GM12878 (cell line): ENCODE data around the gene RGS1. TPM values are rescaled to one million over a fixed set of nuclear protein-coding genes. Genes with fewer than 3 reads are reported as not detected.
A peak's percentile ranks its signal among the peaks of the same experiment; 100 is the strongest.

Experiments
- ASH2L ChIP-seq: fragments of 300-600, 200-600 bp; sonication (generic); IDR thresholded peaks from 2 replicates; pipeline ENCODE4 v1.6.1; 2017; ENCODE audit warnings: low read depth, mild to moderate bottlenecking, borderline replicate concordance
- BMI1 ChIP-seq: fragments of 450-650 bp; IDR thresholded peaks from 2 replicates; pipeline ENCODE4 v1.6.1; 2016; ENCODE audit warnings: mild to moderate bottlenecking, moderate library complexity, borderline replicate concordance
- CBX5 ChIP-seq: sonication (generic); IDR thresholded peaks from 2 replicates; pipeline ENCODE4 v1.6.1; 2016; ENCODE audit warnings: low read depth, moderate library complexity, mild to moderate bottlenecking, inconsistent platforms
- EZH2 ChIP-seq: IDR thresholded peaks from 2 replicates; pipeline ENCODE4 v1.6.1; 2012; ENCODE audit warnings: low read depth, mild to moderate bottlenecking, control low read depth, inconsistent platforms, low read length, borderline replicate concordance; ENCODE audit not compliant: control insufficient read depth
- IRF5 ChIP-seq: fragments of 450-650 bp; IDR thresholded peaks from 2 replicates; pipeline ENCODE4 v1.6.1; 2017; ENCODE audit warnings: borderline replicate concordance
- KDM1A ChIP-seq: fragments of 200-600 bp; sonication (generic); IDR thresholded peaks from 2 replicates; pipeline ENCODE4 v1.6.1; 2016; ENCODE audit warnings: borderline replicate concordance
- LARP7 ChIP-seq: fragments of 450-650 bp; IDR thresholded peaks from 2 replicates; pipeline ENCODE4 v1.6.1; 2017; ENCODE audit warnings: mild to moderate bottlenecking
- MEF2B ChIP-seq: fragments of 450-650 bp; IDR thresholded peaks from 2 replicates; pipeline ENCODE4 v1.6.1; 2018; ENCODE audit warnings: mild to moderate bottlenecking, moderate library complexity; ENCODE audit not compliant: partially characterized antibody, poor library complexity, severe bottlenecking
- MLLT1 ChIP-seq: fragments of 450-650 bp; IDR thresholded peaks from 2 replicates; pipeline ENCODE4 v1.6.1; 2016; ENCODE audit warnings: mild to moderate bottlenecking
- RAD51 ChIP-seq: fragments of 450-650 bp; IDR thresholded peaks from 2 replicates; pipeline ENCODE4 v1.6.1; 2016; ENCODE audit warnings: moderate library complexity, mild to moderate bottlenecking, inconsistent platforms
- RB1 ChIP-seq: fragments of 450-650 bp; formaldehyde crosslinking; IDR thresholded peaks from 2 replicates; pipeline ENCODE4 v1.6.1; 2017; ENCODE audit warnings: mild to moderate bottlenecking, borderline replicate concordance
- SIX5 ChIP-seq: IDR thresholded peaks from 2 replicates; pipeline ENCODE4 v1.6.1; 2011; ENCODE audit warnings: mild to moderate bottlenecking, low read depth, low read length, moderate library complexity; ENCODE audit not compliant: severe bottlenecking
- SMAD1 ChIP-seq: fragments of 450-650 bp; IDR thresholded peaks from 2 replicates; pipeline ENCODE4 v1.6.1; 2018; ENCODE audit warnings: mild to moderate bottlenecking, low read depth; ENCODE audit not compliant: partially characterized antibody
- SREBF1 ChIP-seq: IDR thresholded peaks from 2 replicates; pipeline ENCODE4 v1.6.1; 2012; ENCODE audit warnings: mild to moderate bottlenecking, low read length
- TARDBP ChIP-seq: IDR thresholded peaks from 2 replicates; pipeline ENCODE4 v1.6.1; 2016; ENCODE audit warnings: borderline replicate concordance
- ZNF217 ChIP-seq: fragments of 450-650 bp; IDR thresholded peaks from 2 replicates; pipeline ENCODE4 v1.6.1; 2017; ENCODE audit warnings: antibody characterized with exemption, mild to moderate bottlenecking
- polyA plus RNA-seq, 11 experiments: library from polyadenylated mRNA; depleted of rRNA in 4 of 11; unstranded in 6 of 11; stranded (reverse) in 5 of 11; fragments of >200 nt; fragmentation: Nextera tagmentation in 4 of 11; fragmentation: Illumina TruSeq in 1 of 11; extraction: Ambion mirVana in 4 of 11; extraction: Trizol in 1 of 11; gene quantifications; 1 replicate in 1 of 11; 2 replicates in 10 of 11; pipeline versions ENCODE4 v1.2.1 to v1.2.3, GENCODE V29; 2011 to 2016; ENCODE audit warnings: inconsistent platforms in 2 of 11, missing spikeins in 2 of 11, low read depth in 1 of 11
- total RNA-seq, 4 experiments: library from RNA; depleted of rRNA in 3 of 4; stranded (reverse); fragments of >200 nt in 3 of 4; fragmentation: Illumina TruSeq in 1 of 4; extraction: Trizol in 1 of 4; gene quantifications; 2 replicates each; pipeline versions ENCODE4 v1.2.1 to v1.2.3, GENCODE V29; 2013 to 2021
- TF ChIP-seq, protein P1 (sequence below): IDR thresholded peaks from 2 replicates; pipeline ENCODE4 v1.6.1; 2012; ENCODE audit warnings: low read depth, low read length, improper control_type of control experiment
- TF ChIP-seq, protein P2 (sequence below): IDR thresholded peaks from 2 replicates; pipeline ENCODE4 v1.6.1; 2011; ENCODE audit warnings: low read depth, mild to moderate bottlenecking, low read length, moderate library complexity, borderline replicate concordance; ENCODE audit errors: extremely low read depth
- TF ChIP-seq, protein P3 (sequence below): fragments of 450-650 bp; IDR thresholded peaks from 2 replicates; pipeline ENCODE4 v1.6.1; 2017; ENCODE audit warnings: mild to moderate bottlenecking
- TF ChIP-seq, protein P4 (sequence below): fragments of 450-650 bp; IDR thresholded peaks from 2 replicates; pipeline ENCODE4 v1.6.1; 2017; ENCODE audit warnings: mild to moderate bottlenecking, low read depth, inconsistent platforms; ENCODE audit not compliant: poor library complexity, severe bottlenecking

RGS1 gene
- total and polyA plus RNA-seq, 10 of the 15 experiments (the other 5 are each of a cell fraction or from before 2014, with no cell fraction given), result 20.7 to 882 (median 45.9) TPM

GRCh38 chr1:192575499-192576189 lies at the start of gene RGS1 (continued):
- 0 out of 2 replicates have a peak, but pooled peaks have one; percentile 37 for TF ChIP-seq IRF5
- TF ChIP-seq TARDBP, result 0 out of 2 replicates have a peak, but pooled peaks have one; percentile 21
- TF ChIP-seq, protein P1, sequence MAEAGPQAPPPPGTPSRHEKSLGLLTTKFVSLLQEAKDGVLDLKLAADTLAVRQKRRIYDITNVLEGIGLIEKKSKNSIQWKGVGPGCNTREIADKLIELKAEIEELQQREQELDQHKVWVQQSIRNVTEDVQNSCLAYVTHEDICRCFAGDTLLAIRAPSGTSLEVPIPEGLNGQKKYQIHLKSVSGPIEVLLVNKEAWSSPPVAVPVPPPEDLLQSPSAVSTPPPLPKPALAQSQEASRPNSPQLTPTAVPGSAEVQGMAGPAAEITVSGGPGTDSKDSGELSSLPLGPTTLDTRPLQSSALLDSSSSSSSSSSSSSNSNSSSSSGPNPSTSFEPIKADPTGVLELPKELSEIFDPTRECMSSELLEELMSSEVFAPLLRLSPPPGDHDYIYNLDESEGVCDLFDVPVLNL, result no peak
- no peak for TF ChIP-seq EZH2
- peak; percentile 79 for TF ChIP-seq MEF2B
- 0 out of 2 replicates have a peak, but pooled peaks have one; percentile 37 for TF ChIP-seq SREBF1
- peak; percentile 73; the same call in 1 of the 2 replicates for TF ChIP-seq CBX5
- peak; percentile 75; the same call in 1 of the 2 replicates for TF ChIP-seq RB1
- no peak for TF ChIP-seq KDM1A
- TF ChIP-seq SIX5, result no peak
- TF ChIP-seq LARP7, result peak; percentile 89
- peak; percentile 100 for TF ChIP-seq MLLT1
- TF ChIP-seq SMAD1, result peak; percentile 100
- TF ChIP-seq, protein P2, sequence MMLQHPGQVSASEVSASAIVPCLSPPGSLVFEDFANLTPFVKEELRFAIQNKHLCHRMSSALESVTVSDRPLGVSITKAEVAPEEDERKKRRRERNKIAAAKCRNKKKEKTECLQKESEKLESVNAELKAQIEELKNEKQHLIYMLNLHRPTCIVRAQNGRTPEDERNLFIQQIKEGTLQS, result no peak
- TF ChIP-seq RAD51, result peak; percentile 89
- TF ChIP-seq, protein P3, sequence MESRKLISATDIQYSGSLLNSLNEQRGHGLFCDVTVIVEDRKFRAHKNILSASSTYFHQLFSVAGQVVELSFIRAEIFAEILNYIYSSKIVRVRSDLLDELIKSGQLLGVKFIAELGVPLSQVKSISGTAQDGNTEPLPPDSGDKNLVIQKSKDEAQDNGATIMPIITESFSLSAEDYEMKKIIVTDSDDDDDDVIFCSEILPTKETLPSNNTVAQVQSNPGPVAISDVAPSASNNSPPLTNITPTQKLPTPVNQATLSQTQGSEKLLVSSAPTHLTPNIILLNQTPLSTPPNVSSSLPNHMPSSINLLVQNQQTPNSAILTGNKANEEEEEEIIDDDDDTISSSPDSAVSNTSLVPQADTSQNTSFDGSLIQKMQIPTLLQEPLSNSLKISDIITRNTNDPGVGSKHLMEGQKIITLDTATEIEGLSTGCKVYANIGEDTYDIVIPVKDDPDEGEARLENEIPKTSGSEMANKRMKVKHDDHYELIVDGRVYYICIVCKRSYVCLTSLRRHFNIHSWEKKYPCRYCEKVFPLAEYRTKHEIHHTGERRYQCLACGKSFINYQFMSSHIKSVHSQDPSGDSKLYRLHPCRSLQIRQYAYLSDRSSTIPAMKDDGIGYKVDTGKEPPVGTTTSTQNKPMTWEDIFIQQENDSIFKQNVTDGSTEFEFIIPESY, result 0 out of 2 replicates have a peak, but pooled peaks have one; percentile 65
- TF ChIP-seq BMI1, result peak; percentile 84; the same call in 1 of the 2 replicates
- 0 out of 2 replicates have a peak, but pooled peaks have one; percentile 16 for TF ChIP-seq ZNF217
- no peak for TF ChIP-seq ASH2L
- TF ChIP-seq, protein P4, sequence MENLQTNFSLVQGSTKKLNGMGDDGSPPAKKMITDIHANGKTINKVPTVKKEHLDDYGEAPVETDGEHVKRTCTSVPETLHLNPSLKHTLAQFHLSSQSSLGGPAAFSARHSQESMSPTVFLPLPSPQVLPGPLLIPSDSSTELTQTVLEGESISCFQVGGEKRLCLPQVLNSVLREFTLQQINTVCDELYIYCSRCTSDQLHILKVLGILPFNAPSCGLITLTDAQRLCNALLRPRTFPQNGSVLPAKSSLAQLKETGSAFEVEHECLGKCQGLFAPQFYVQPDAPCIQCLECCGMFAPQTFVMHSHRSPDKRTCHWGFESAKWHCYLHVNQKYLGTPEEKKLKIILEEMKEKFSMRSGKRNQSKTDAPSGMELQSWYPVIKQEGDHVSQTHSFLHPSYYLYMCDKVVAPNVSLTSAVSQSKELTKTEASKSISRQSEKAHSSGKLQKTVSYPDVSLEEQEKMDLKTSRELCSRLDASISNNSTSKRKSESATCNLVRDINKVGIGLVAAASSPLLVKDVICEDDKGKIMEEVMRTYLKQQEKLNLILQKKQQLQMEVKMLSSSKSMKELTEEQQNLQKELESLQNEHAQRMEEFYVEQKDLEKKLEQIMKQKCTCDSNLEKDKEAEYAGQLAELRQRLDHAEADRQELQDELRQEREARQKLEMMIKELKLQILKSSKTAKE, result peak; percentile 98
